SU-DHL-6 (cell line): ENCODE data around the gene CDH3.

Source experiments
- EZH2phosphoT487 ChIP-seq: fragments of 200-600 bp; sonication (generic), shearing (Covaris generic); conservative IDR thresholded peaks from 2 replicates; pipeline ENCODE4 v1.6.1; 2018; ENCODE audit warnings: mild to moderate bottlenecking, antibody characterized with exemption, low read length, moderate library complexity, mixed read lengths
- TF ChIP-seq, protein P1 (sequence below): fragments of 200-600 bp; sonication (generic); IDR thresholded peaks from one replicate; pipeline ENCODE4 v1.5.1; 2017; ENCODE audit warnings: antibody characterized with exemption, mild to moderate bottlenecking, low read length, moderate library complexity; ENCODE audit not compliant: insufficient read depth, poor library complexity, severe bottlenecking

DNA sequence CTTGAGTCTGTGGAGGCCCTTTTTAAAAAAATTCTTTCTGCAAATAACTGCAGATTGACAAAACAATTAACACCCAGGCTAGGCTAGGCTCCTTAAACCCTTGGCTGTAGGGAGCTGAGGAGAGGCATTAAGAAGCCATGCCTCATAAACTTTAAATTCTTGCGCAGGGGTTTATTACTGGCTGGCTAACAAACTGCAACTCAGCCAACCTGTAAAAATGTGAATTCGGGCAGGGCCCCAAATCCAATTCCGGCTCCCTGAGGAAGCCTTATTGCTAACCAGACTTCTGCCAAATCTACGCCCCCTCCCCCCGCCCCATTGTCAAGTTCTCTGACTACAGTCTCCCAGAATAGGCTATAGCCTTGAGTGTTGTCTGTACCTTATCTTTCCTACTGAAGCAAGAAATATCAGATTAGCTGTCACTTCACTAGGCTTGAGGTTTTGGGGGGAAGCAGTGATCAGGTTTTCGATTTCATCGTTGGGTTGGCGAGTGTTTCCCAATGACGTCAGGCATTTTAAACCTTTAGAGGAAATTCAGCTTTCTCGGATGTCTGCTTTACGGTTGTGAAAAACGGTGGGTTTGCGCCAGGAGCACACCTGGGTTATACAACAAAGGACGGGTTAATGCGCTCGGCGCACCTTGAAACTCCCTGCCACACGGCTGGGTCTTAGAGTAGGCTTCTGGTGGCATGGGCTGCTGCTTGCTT lies 2.0 kb downstream of the CDH3 start:
- TF ChIP-seq, protein P1, sequence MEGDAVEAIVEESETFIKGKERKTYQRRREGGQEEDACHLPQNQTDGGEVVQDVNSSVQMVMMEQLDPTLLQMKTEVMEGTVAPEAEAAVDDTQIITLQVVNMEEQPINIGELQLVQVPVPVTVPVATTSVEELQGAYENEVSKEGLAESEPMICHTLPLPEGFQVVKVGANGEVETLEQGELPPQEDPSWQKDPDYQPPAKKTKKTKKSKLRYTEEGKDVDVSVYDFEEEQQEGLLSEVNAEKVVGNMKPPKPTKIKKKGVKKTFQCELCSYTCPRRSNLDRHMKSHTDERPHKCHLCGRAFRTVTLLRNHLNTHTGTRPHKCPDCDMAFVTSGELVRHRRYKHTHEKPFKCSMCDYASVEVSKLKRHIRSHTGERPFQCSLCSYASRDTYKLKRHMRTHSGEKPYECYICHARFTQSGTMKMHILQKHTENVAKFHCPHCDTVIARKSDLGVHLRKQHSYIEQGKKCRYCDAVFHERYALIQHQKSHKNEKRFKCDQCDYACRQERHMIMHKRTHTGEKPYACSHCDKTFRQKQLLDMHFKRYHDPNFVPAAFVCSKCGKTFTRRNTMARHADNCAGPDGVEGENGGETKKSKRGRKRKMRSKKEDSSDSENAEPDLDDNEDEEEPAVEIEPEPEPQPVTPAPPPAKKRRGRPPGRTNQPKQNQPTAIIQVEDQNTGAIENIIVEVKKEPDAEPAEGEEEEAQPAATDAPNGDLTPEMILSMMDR: no peak
- TF ChIP-seq EZH2phosphoT487: no peak
